ENCODE results near the gene MYH9. TPM values are rescaled to one million over a fixed set of nuclear protein-coding genes. Genes with fewer than 3 reads are reported as not detected.
A peak's percentile ranks its signal among the peaks of the same experiment; 100 is the strongest.

The MYH9 gene
- total RNA-seq, 2 experiments from 2014 or later: 624 to 679 TPM

GRCh38 chr22:36350751-36351594, 36.8 kb downstream of the MYH9 start:
- peaks cover 67% of the 10 kb centered on the region for H3K36me3 Mint-ChIP-seq (ENCODE audit: low read depth)
- intact Hi-C loops (cut with micrococcal nuclease): no loop called here
- no peak for TF ChIP-seq CTCF (IDR thresholded peaks at IDR 0.05)

GRCh38 chr22:36349726-36350125, 38.0 kb downstream of the MYH9 start:
- DNase-seq: no peak
- no peak for TF ChIP-seq CTCF (IDR thresholded peaks at IDR 0.05)
- ATAC-seq: no peak
- no peaks in the 10 kb centered on the region for H3K9me3 Mint-ChIP-seq
- ChIA-PET POLR2A (interaction anchor here (42.1 to 44.1 kb wide), 2 partner anchors 9 to 19 kb away, joined by 1125 read pairs; partner anchors contain the start of gene MYH9), CTCF (interaction anchor here (1.4 to 2.3 kb wide), 3 partner anchors 16 to 110 kb away, joined by 4 to 5 read pairs (median 4); partner anchors contain the start of gene APOL2)
- no peaks in the 10 kb centered on the region for H3K27me3 Mint-ChIP-seq
- peaks cover 87% of the 10 kb centered on the region for H3K4me1 Mint-ChIP-seq (ENCODE audit: low read depth)
- H3K27ac Mint-ChIP-seq: peak overlapping the region; percentile 91
- peak overlapping the region; percentile 9 for H3K4me3 Mint-ChIP-seq
- intact Hi-C loops (cut with micrococcal nuclease): no loop called here
- H3K36me3 Mint-ChIP-seq (ENCODE audit: low read depth): peaks cover 66% of the 10 kb centered on the region

More at GRCh38 chr22:36350751-36351594, 36.8 kb downstream of the MYH9 start:
- DNase-seq (peak; percentile 65), ATAC-seq (peak; percentile 28)
- H3K9me3 Mint-ChIP-seq: no peaks in the 10 kb centered on the region
- H3K4me3 Mint-ChIP-seq: peak overlapping the region; percentile 50
- H3K4me1 Mint-ChIP-seq (ENCODE audit: low read depth): peaks cover 88% of the 10 kb centered on the region
- peak overlapping the region; percentile 91 for H3K27ac Mint-ChIP-seq
- no peaks in the 10 kb centered on the region for H3K27me3 Mint-ChIP-seq
- ChIA-PET POLR2A (interaction anchor here (42.1 to 44.1 kb wide), 2 partner anchors 10 to 17 kb away, joined by 1125 read pairs; partner anchors contain the start of gene MYH9), CTCF (interaction anchor here (1.0 to 2.3 kb wide), 7 partner anchors 11 to 135 kb away, joined by 3 to 15 read pairs (median 4); partner anchors contain the start of gene APOL2)

- intact Hi-C loops (cut with micrococcal nuclease): no loop called here
- H3K27me3 Mint-ChIP-seq: no peaks in the 10 kb centered on the region
- ChIA-PET POLR2A (interaction anchor here (42.1 to 44.1 kb wide), 2 partner anchors 8 to 20 kb away, joined by 1125 read pairs; partner anchors contain the start of gene MYH9), CTCF (interaction anchor here (1.4 to 2.3 kb wide), 3 partner anchors 15 to 109 kb away, joined by 4 to 5 read pairs (median 4); partner anchors contain the start of gene APOL2)
- DNase-seq (no peak), ATAC-seq (no peak)
- peaks cover 68% of the 10 kb centered on the region for H3K36me3 Mint-ChIP-seq (ENCODE audit: low read depth)
- no peaks in the 10 kb centered on the region for H3K9me3 Mint-ChIP-seq
- TF ChIP-seq CTCF (IDR thresholded peaks at IDR 0.05): no peak
- H3K4me1 Mint-ChIP-seq (ENCODE audit: low read depth): peaks cover 89% of the 10 kb centered on the region
- H3K4me3 Mint-ChIP-seq: peak overlapping the region; percentile 59
- peak overlapping the region; percentile 91 for H3K27ac Mint-ChIP-seq
Observed at GRCh38 chr22:36348760-36349159, 39.0 kb downstream of the MYH9 start.

GRCh38 chr22:36347094-36347493, 40.7 kb downstream of the MYH9 start:
- Mint-ChIP-seq H3K4me3 (no peak overlapping the region), H3K27me3 (no peaks in the 10 kb centered on the region), H3K4me1 (ENCODE audit: low read depth) (peaks cover 88% of the 10 kb centered on the region), H3K27ac (peak overlapping the region; percentile 91), H3K9me3 (no peaks in the 10 kb centered on the region), H3K36me3 (ENCODE audit: low read depth) (peaks cover 76% of the 10 kb centered on the region)
- ChIA-PET POLR2A (interaction anchor here (1.1 to 44.1 kb wide), 3 partner anchors 10 to 21 kb away, joined by 3 to 1125 read pairs (median 79); partner anchors contain the start of gene MYH9), CTCF (interaction anchor here (0.9 to 1.3 kb wide), 3 partner anchors 25 to 123 kb away, joined by 3 to 5 read pairs (median 3); no protein-coding TSS in a partner anchor)
- TF ChIP-seq CTCF (IDR thresholded peaks at IDR 0.05): no peak
- intact Hi-C loops (cut with micrococcal nuclease): no loop called here
- DNase-seq (no peak), ATAC-seq (no peak)
